Activated T-helper 9 cell treated with anti-CD3 and anti-CD28 coated beads, Interleukin-2, amount 50 U/mL, for 16 hours (primary cell): Measurements from ENCODE around the gene SNRK.
A peak's percentile ranks its signal among the peaks of the same experiment; 100 is the strongest.

Source experiments
- DNase-seq: peaks from one replicate; pipeline ENCODE4 v3.0.0-alpha.2; 2020; ENCODE audit warnings: low read depth

SNRK gene

GRCh38 chr3:43372007-43372740, 85.8 kb downstream of the SNRK start:
- DNase-seq: no peak

DNA sequence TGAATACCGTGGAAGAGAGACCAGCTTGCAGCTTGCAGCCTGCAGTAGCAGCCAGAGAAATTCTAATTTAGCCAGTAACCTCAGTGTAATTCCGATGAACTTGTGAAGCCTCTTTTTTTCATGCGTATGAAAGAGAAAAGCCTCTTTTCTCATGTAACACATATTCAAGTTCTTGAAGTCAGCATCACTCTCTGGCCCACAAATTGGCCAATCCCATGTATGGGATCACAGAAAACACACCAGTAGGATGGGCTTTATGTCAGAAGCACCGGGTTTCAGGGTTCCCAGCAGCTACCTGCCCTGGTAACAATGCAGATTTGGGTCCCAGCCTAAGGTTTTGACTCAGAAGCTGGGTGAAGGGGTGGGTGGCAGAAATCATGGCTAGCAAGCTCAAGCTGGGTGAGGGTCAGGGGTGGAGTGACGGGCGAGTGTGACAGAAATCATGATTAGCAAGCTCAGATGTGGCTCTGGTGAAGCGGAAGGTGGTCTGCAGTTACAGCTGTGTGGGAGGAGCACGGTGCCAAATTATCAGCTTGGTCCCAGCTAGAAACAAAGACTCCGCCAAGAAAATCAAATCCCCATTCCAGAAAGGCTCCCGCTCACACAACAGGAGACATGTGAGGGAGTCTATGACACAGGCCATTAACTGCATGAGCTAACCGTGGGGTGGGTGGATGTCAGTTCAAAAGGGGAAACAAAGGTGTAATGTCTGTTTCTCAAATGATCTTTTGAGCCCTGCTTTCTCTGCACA, 86.6 kb downstream of the SNRK start:
- DNase-seq: no peak

DNA sequence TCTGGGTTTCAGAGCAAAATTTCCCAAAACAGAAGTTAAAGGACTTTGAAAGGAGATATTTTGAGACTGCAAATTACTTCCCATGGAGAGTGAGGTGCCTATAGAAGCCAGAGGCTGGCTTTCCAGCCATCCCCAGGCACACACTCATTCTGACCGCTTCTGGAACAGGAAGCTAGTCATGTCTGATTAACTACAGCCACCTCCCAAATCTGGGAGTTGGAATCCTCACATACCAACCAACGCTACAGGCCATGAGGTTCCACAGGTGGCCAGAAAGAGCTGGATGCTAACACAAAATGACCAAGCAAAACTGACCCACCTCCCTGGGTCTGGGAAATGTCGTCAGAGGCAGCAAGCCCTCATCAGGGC, 87.2 kb downstream of the SNRK start:
- no peak for DNase-seq

GRCh38 chr3:43378066-43378935, 92.0 kb downstream of the SNRK start:
- peak; percentile 41 for DNase-seq

DNA sequence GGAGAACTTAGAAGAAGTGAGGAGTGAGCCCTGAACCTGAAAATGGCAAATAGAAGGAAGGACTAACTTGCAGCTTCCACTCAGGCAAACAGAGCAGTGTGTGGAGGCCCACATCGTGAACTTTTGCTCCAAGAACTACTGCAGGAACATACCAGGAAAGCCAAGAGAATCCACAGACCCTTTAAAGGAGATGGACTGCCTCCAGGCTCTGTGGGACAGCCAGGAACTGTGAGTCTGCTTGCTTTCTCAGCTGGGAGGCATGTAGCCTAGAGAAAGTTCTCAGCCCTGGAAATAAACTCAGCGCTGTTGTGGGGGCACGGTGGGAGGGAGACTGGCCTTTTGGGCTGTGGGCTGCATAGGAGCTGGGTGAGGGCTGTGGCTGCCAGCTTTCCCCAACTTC, 93.0 kb downstream of the SNRK start:
- DNase-seq: no peak

DNA sequence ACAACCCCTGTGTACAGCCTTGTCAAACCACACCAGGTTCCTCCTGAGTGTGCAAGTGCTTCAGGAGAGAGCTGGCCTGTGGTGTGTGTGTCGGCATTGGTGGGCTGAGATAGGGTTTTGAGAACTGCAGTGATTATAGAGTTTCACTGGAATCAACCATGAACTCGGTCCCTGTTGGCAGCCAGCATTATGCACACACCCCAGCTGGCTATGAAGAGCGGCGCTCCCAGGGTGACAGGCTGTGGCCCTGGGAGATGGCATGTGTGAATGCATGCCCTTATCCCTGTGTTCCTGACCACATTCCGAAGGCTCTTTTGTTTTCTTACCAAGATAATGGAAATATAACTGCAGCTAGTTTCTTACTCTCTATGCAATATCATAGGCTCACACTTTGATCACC, 101.8 kb downstream of the SNRK start:
- DNase-seq: no peak

- no peak for DNase-seq
Measured at GRCh38 chr3:43388915-43389314, 102.6 kb downstream of the SNRK start.

DNA sequence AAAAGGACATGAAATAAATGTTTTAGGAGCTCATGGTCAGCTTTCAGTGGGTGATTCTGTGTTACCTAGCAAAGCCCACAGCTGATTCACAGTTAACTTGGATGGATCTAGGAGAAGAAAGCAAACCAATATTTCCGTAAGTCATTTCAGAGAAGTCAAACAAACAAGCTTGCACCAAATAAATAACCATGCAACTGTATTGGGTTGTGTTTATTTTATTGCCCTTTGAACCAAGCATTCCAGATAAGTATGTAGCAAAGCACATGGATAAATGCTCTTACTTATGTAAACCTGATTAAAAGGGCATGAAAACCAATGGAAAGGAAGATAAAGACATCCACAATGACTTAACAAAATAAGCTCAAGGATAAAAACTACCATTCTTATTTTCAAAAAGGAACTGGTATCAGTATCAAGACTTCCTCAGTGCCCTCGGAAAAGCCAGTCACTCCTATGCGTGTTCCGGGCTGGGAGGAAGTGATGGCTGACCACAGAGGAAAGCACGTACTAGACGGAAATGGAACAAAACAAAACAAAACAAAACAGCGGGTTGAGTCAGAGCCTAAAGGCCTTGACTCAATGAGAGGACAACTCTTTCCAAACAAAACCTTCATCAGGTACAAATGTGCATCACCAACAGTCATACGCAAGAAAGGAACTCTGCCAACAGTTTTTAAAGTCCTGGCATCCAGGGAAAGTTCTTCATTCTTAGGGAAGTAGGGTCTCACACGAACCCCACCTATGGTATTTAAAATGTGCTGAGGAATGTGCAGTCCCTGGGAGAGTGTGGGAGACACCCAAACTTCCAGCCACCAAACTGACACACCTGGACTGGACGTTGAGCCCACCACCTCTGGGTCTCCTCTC, 103.3 kb downstream of the SNRK start:
- peak; percentile 52 for DNase-seq

- no peak for DNase-seq
Measured at GRCh38 chr3:43390255-43390588, 103.9 kb downstream of the SNRK start.

DNA sequence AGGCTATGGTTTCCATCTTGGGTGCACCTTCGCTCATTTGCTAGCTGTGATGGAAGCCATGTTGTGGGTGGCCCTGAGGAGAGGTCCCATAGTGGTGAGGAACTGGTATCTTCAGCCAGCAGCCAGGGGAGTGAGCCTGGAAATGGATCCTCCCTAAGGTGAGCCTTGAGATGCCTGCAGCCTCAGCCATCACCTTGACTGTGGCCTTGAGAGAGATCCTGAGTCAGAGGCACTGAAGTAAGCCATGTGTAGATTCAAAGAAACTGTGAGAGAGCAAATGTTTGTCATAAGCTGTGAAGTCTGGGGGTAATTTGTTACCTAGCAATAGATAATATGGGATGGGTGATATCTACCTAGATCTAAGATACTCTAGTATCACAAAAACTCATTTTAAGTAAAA, 105.3 kb downstream of the SNRK start:
- DNase-seq: no peak

GRCh38 chr3:43394041-43394554, 107.8 kb downstream of the SNRK start:
- DNase-seq: no peak

DNA sequence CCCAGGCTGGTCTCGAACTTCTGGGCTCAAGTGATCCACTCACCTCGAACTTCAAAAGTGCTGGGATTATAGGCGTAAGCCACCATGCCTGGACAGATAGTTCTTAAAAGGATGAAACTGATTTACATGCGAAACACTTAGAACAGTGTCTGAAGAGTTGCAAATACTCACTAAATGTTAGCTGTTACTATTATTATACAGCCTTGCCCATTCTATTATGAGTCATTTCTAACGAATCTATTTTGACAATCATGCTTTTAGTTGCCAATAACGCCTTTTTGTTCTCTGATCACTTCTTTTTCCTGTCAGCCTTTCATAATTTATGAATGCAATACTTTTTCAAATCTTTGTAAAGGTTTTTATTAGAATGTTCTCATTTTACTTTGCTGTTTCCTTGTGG, 112.7 kb downstream of the SNRK start:
- no peak for DNase-seq

- no peak for DNase-seq
Measured at GRCh38 chr3:43400167-43400566, 113.8 kb downstream of the SNRK start.
